ENCODE results near the gene KLHDC4.
A peak's percentile ranks its signal among the peaks of the same experiment; 100 is the strongest.
"Not testable (repeated sequence)": the region's sequence is repeated elsewhere in the genome, so short reads cannot be mapped to it uniquely, and the experiment has no call there.

Gene KLHDC4

GRCh38 chr16:87685766-87686165 lies 80.0 kb downstream of the KLHDC4 start:
- Histone ChIP-seq H3K4me1 (ENCODE audit: insufficient read depth, insufficient read length) (peaks cover 6% of the 10 kb centered on the region), H3K9me3 (ENCODE audit: insufficient read depth, low read length) (no peaks in the 10 kb centered on the region), H3K27me3 (ENCODE audit: insufficient read depth, insufficient read length) (no peaks in the 10 kb centered on the region), H3K36me3 (ENCODE audit: insufficient read depth, insufficient read length, low read length) (peaks cover 8% of the 10 kb centered on the region), H3K4me3 (ENCODE audit: insufficient read length, low read depth) (no peak overlapping the region), H3K9ac (ENCODE audit: insufficient read length, low read depth) (no peak overlapping the region)
- no peak for DNase-seq (ENCODE audit: low read depth, low spot score)
- TF ChIP-seq YY1 (IDR thresholded peaks at IDR 0.05; ENCODE audit: insufficient read depth, insufficient read length) (no peak), ZNF274 (IDR thresholded peaks at IDR 0.05; ENCODE audit: low read depth, low read length) (no peak)

GRCh38 chr16:87685405-87685755 lies 80.4 kb downstream of the KLHDC4 start:
- no peak overlapping the region for H3K9ac ChIP-seq (ENCODE audit: insufficient read length, low read depth)
- peaks cover 6% of the 10 kb centered on the region for H3K4me1 ChIP-seq (ENCODE audit: insufficient read depth, insufficient read length)
- H3K27me3 ChIP-seq (ENCODE audit: insufficient read depth, insufficient read length), result no peaks in the 10 kb centered on the region
- no peak for DNase-seq (ENCODE audit: low read depth, low spot score)
- no peaks in the 10 kb centered on the region for H3K9me3 ChIP-seq (ENCODE audit: insufficient read depth, low read length)
- H3K36me3 ChIP-seq (ENCODE audit: insufficient read depth, insufficient read length, low read length), result peaks cover 5% of the 10 kb centered on the region
- H3K4me3 ChIP-seq (ENCODE audit: insufficient read length, low read depth), result no peak overlapping the region
- no peak for TF ChIP-seq YY1 (IDR thresholded peaks at IDR 0.05; ENCODE audit: insufficient read depth, insufficient read length)
- TF ChIP-seq SUZ12 (IDR thresholded peaks at IDR 0.05; ENCODE audit: extremely low read depth, insufficient read depth, insufficient read length), result no peak
- no peak for TF ChIP-seq ZNF274 (IDR thresholded peaks at IDR 0.05; ENCODE audit: low read depth, low read length)

- no peak overlapping the region for H3K4me3 ChIP-seq (ENCODE audit: insufficient read length, low read depth)
- TF ChIP-seq ZNF274 (IDR thresholded peaks at IDR 0.05; ENCODE audit: low read depth, low read length) (no peak), SUZ12 (IDR thresholded peaks at IDR 0.05; ENCODE audit: extremely low read depth, insufficient read depth, insufficient read length) (no peak), YY1 (IDR thresholded peaks at IDR 0.05; ENCODE audit: insufficient read depth, insufficient read length) (no peak)
- H3K27me3 ChIP-seq (ENCODE audit: insufficient read depth, insufficient read length), result no peaks in the 10 kb centered on the region
- H3K9me3 ChIP-seq (ENCODE audit: insufficient read depth, low read length), result no peaks in the 10 kb centered on the region
- H3K9ac ChIP-seq (ENCODE audit: insufficient read length, low read depth), result no peak overlapping the region
- peaks cover 11% of the 10 kb centered on the region for H3K4me1 ChIP-seq (ENCODE audit: insufficient read depth, insufficient read length)
- no peak for DNase-seq (ENCODE audit: low read depth, low spot score)
- peaks cover 4% of the 10 kb centered on the region for H3K36me3 ChIP-seq (ENCODE audit: insufficient read depth, insufficient read length, low read length)
These were observed 80.9 kb downstream of the KLHDC4 start for GRCh38 chr16:87684711-87685404.

GRCh38 chr16:87684106-87684677 lies 81.6 kb downstream of the KLHDC4 start:
- Histone ChIP-seq H3K9ac (ENCODE audit: insufficient read length, low read depth) (no peak overlapping the region), H3K4me3 (ENCODE audit: insufficient read length, low read depth) (no peak overlapping the region), H3K9me3 (ENCODE audit: insufficient read depth, low read length) (no peaks in the 10 kb centered on the region)

GRCh38 chr16:87682852-87683399 lies 82.9 kb downstream of the KLHDC4 start:
- H3K4me1 ChIP-seq (ENCODE audit: insufficient read depth, insufficient read length), result peaks cover 7% of the 10 kb centered on the region
- no peak for DNase-seq (ENCODE audit: low read depth, low spot score)

More at GRCh38 chr16:87684106-87684677, 81.6 kb downstream of the KLHDC4 start:
- H3K4me1 ChIP-seq (ENCODE audit: insufficient read depth, insufficient read length), result peaks cover 9% of the 10 kb centered on the region
- no peak for DNase-seq (ENCODE audit: low read depth, low spot score)
- H3K27me3 ChIP-seq (ENCODE audit: insufficient read depth, insufficient read length), result no peaks in the 10 kb centered on the region
- H3K36me3 ChIP-seq (ENCODE audit: insufficient read depth, insufficient read length, low read length), result peaks cover 4% of the 10 kb centered on the region
- TF ChIP-seq ZNF274 (IDR thresholded peaks at IDR 0.05; ENCODE audit: low read depth, low read length) (no peak), SUZ12 (IDR thresholded peaks at IDR 0.05; ENCODE audit: extremely low read depth, insufficient read depth, insufficient read length) (no peak), YY1 (IDR thresholded peaks at IDR 0.05; ENCODE audit: insufficient read depth, insufficient read length) (no peak)

GRCh38 chr16:87681981-87682570 lies 83.7 kb downstream of the KLHDC4 start:
- peaks cover 4% of the 10 kb centered on the region for H3K36me3 ChIP-seq (ENCODE audit: insufficient read depth, insufficient read length, low read length)
- peak; percentile 39 for DNase-seq (ENCODE audit: low read depth, low spot score)
- no peaks in the 10 kb centered on the region for H3K9me3 ChIP-seq (ENCODE audit: insufficient read depth, low read length)
- TF ChIP-seq SUZ12 (IDR thresholded peaks at IDR 0.05; ENCODE audit: extremely low read depth, insufficient read depth, insufficient read length) (no peak), YY1 (IDR thresholded peaks at IDR 0.05; ENCODE audit: insufficient read depth, insufficient read length) (no peak), ZNF274 (IDR thresholded peaks at IDR 0.05; ENCODE audit: low read depth, low read length) (no peak)
- H3K27me3 ChIP-seq (ENCODE audit: insufficient read depth, insufficient read length), result no peaks in the 10 kb centered on the region
- H3K9ac ChIP-seq (ENCODE audit: insufficient read length, low read depth), result no peak overlapping the region
- H3K4me3 ChIP-seq (ENCODE audit: insufficient read length, low read depth), result no peak overlapping the region
- H3K4me1 ChIP-seq (ENCODE audit: insufficient read depth, insufficient read length), result peaks cover 7% of the 10 kb centered on the region

More at GRCh38 chr16:87682852-87683399, 82.9 kb downstream of the KLHDC4 start:
- H3K9ac ChIP-seq (ENCODE audit: insufficient read length, low read depth), result no peak overlapping the region
- TF ChIP-seq YY1 (IDR thresholded peaks at IDR 0.05; ENCODE audit: insufficient read depth, insufficient read length), result no peak
- no peak for TF ChIP-seq ZNF274 (IDR thresholded peaks at IDR 0.05; ENCODE audit: low read depth, low read length)
- no peak for TF ChIP-seq SUZ12 (IDR thresholded peaks at IDR 0.05; ENCODE audit: extremely low read depth, insufficient read depth, insufficient read length)
- no peaks in the 10 kb centered on the region for H3K9me3 ChIP-seq (ENCODE audit: insufficient read depth, low read length)
- peaks cover 4% of the 10 kb centered on the region for H3K36me3 ChIP-seq (ENCODE audit: insufficient read depth, insufficient read length, low read length)
- no peaks in the 10 kb centered on the region for H3K27me3 ChIP-seq (ENCODE audit: insufficient read depth, insufficient read length)
- H3K4me3 ChIP-seq (ENCODE audit: insufficient read length, low read depth), result no peak overlapping the region

- not testable (repeated sequence) for H3K9me3 ChIP-seq (ENCODE audit: insufficient read depth, low read length); DNase-seq (ENCODE audit: low read depth, low spot score); H3K4me3 ChIP-seq (ENCODE audit: insufficient read length, low read depth); H3K9ac ChIP-seq (ENCODE audit: insufficient read length, low read depth); H3K27me3 ChIP-seq (ENCODE audit: insufficient read depth, insufficient read length); H3K36me3 ChIP-seq (ENCODE audit: insufficient read depth, insufficient read length, low read length); H3K4me1 ChIP-seq (ENCODE audit: insufficient read depth, insufficient read length)
These were observed 84.7 kb downstream of the KLHDC4 start for GRCh38 chr16:87681051-87681602.

Data from NT2/D1 (cell line).